HG02678 (cell line): Measurements from ENCODE around the gene NINJ2.
A peak's percentile ranks its signal among the peaks of the same experiment; 100 is the strongest.
"Not testable (repeated sequence)": the region's sequence is repeated elsewhere in the genome, so short reads cannot be mapped to it uniquely, and the experiment has no call there.

Experiments used
- ATAC-seq: cut with Tn5 transposase; IDR thresholded peaks from one replicate; pipeline ENCODE4 v1.9.1; 2021; ENCODE audit warnings: mild to moderate bottlenecking, moderate library complexity; ENCODE audit not compliant: unreplicated experiment

NINJ2 gene

GRCh38 chr12:588024-588322 lies 75.3 kb downstream of the NINJ2 start:
- ATAC-seq: no peak

GRCh38 chr12:587132-588023 lies 75.9 kb downstream of the NINJ2 start:
- ATAC-seq: no peak

- no peak for ATAC-seq
Observed at GRCh38 chr12:586318-587071, 76.8 kb downstream of the NINJ2 start.

- ATAC-seq: no peak
Observed at GRCh38 chr12:585062-586061, 77.9 kb downstream of the NINJ2 start.

GRCh38 chr12:583251-583869 lies 79.9 kb downstream of the NINJ2 start:
- ATAC-seq: no peak

- ATAC-seq: no peak
Observed at GRCh38 chr12:581746-582145, 81.5 kb downstream of the NINJ2 start.

- no peak for ATAC-seq
Observed at GRCh38 chr12:581321-581720, 81.9 kb downstream of the NINJ2 start.

- ATAC-seq: no peak
Observed at GRCh38 chr12:580813-581212, 82.4 kb downstream of the NINJ2 start.

GRCh38 chr12:579420-580110 lies 83.7 kb downstream of the NINJ2 start:
- no peak for ATAC-seq

GRCh38 chr12:578748-579419 lies 84.4 kb downstream of the NINJ2 start:
- ATAC-seq: no peak

GRCh38 chr12:577994-578747 lies 85.1 kb downstream of the NINJ2 start:
- ATAC-seq: not testable (repeated sequence)

- ATAC-seq: no peak
Observed at GRCh38 chr12:576615-577110, 86.6 kb downstream of the NINJ2 start.

- ATAC-seq: peak; percentile 84
Observed at GRCh38 chr12:575948-576614, 87.2 kb downstream of the NINJ2 start.

GRCh38 chr12:575129-575502 lies 88.1 kb downstream of the NINJ2 start:
- no peak for ATAC-seq

- no peak for ATAC-seq
Observed at GRCh38 chr12:574475-575128, 88.6 kb downstream of the NINJ2 start.

GRCh38 chr12:573232-573631 lies 90.0 kb downstream of the NINJ2 start:
- ATAC-seq: no peak

GRCh38 chr12:572532-572899 lies 90.7 kb downstream of the NINJ2 start:
- no peak for ATAC-seq
